Measurements from ENCODE around the gene SH3PXD2A. TPM values are rescaled to one million over a fixed set of nuclear protein-coding genes. Genes with fewer than 3 reads are reported as not detected.

SH3PXD2A gene
- total and polyA plus RNA-seq, 10 of the 15 experiments (the other 5 are each of a cell fraction or from before 2014, with no cell fraction given) = 0.63 to 14.0 (median 4.4) TPM

DNA sequence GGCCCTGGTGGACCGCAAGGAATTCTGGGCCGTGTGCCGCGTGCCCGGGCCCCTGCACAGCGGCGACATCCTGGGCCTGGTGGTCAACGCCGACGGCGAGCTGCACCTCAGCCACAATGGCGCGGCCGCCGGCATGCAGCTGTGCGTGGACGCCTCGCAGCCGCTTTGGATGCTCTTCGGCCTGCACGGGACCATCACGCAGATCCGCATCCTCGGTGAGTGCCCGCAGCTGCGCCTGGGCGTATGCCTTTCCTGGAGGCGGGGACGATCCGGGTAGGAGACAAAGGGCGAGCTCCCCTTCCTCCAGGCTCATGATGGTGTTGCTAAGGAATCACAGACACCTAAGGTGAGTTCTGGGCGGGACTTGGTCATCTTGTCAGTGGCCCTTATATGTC lies 270.4 kb downstream of the SH3PXD2A start:
- H3K36me3 ChIP-seq (ENCODE audit: control insufficient read depth in 2 of 2, insufficient read depth in 2 of 2, low read length in 1 of 2) = no peaks in the 10 kb centered on the region
- in situ Hi-C loops (cut with MboI) = no loop called here
- POLR2A ChIA-PET = no interaction called here
- no peak overlapping the region; the same call in 1 of the 2 replicates for H2AFZ ChIP-seq (ENCODE audit: control insufficient read depth, low read depth, low read length)
- H3K9me3 ChIP-seq (replicated peaks; ENCODE audit: control insufficient read depth, insufficient read depth, low read length) = no peaks in the 10 kb centered on the region; the same call in 2 of the 3 replicates
- DNase-seq (ENCODE audit: low read depth, low spot score) = no peak
- no peaks in the 10 kb centered on the region; a peak in 1 of 4 replicates for H3K27me3 ChIP-seq (replicated peaks in 1 of 2; ENCODE audit: control insufficient read depth in 2 of 2, insufficient read depth in 2 of 2, low read length in 1 of 2)
- WGBS (ENCODE audit: insufficient coverage, insufficient replicate concordance, low lambda C conversion rate, missing lambda C conversion rate) = 89% methylated on average over 28 of the region's 32 CpGs
- no peaks in the 10 kb centered on the region for H3K79me2 ChIP-seq (ENCODE audit: control insufficient read depth, insufficient read depth, low read length)
- BruUV-seq (replicated peaks) = no TSS peak
- no peak overlapping the region for H3K4me3 ChIP-seq
- RAD21 ChIA-PET (ENCODE audit: unreplicated experiment) = no interaction called here
- H3K9ac ChIP-seq (ENCODE audit: control insufficient read depth, insufficient read depth, low read length) = no peak overlapping the region
- no peak for FAIRE-seq
- SMC1A ChIA-PET (ENCODE audit: uncharacterized antibody, unreplicated experiment) = no interaction called here
- no peak for ATAC-seq
- H3K27ac ChIP-seq (ENCODE audit: control insufficient read depth, insufficient read depth) = no peak overlapping the region
- 0 out of 2 replicates have a peak, but pooled peaks cover 5% of the 10 kb centered on the region for H3K4me1 ChIP-seq (ENCODE audit: control insufficient read depth, insufficient read depth, low read length)
- CTCF ChIA-PET = interaction anchor here (0.6 kb wide), 1 partner anchor 353 kb away, joined by 3 read pairs; no protein-coding TSS in a partner anchor
- no peak for TF ChIP-seq NFXL1 (IDR thresholded peaks at IDR 0.05; ENCODE audit: borderline replicate concordance)
- no peak for TF ChIP-seq LARP7 (IDR thresholded peaks at IDR 0.05)
- no peak for TF ChIP-seq HDAC6 (IDR thresholded peaks at IDR 0.05; ENCODE audit: unreplicated experiment)
- no peak for TF ChIP-seq EED (IDR thresholded peaks at IDR 0.05; ENCODE audit: low read depth)
- peak overlapping the region; percentile 57; the same call in 1 of the 2 replicates for H3K4me2 ChIP-seq (ENCODE audit: control insufficient read depth, insufficient read depth)
- no peaks in the 10 kb centered on the region for H4K20me1 ChIP-seq (ENCODE audit: control insufficient read depth, insufficient read depth)
- intact Hi-C loops (cut with micrococcal nuclease; ENCODE audit: unreplicated experiment) = no loop called here

DNA sequence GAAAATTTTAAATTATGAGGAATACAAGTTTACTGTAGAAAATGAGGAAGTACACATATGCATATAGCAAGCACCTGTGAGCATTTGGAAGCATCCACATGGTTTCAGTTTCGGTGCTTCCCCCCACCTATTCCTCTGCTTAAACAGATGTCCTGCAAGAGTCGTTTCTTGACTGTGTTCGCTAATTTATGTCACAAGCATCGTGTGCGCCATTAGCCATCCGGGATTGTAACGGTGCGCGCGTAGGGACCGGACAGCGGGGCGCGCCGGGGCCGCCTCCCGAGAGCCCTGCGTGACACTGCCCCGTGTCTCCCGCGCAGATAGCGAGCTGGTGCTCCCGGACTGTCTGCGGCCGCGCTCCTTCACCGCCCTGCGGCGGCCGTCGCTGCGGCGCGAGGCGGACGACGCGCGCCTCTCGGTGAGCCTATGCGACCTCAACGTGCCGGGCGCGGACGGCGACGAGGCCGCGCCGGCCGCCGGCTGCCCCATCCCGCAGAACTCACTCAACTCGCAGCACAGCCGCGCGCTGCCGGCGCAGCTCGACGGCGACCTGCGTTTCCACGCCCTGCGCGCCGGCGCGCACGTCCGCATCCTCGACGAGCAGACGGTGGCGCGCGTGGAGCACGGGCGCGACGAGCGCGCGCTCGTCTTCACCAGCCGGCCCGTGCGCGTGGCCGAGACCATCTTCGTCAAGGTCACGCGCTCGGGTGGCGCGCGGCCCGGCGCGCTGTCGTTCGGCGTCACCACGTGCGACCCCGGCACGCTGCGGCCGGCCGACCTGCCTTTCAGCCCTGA lies 271.0 kb downstream of the SH3PXD2A start:
- POLR2A ChIA-PET = no interaction called here
- Histone ChIP-seq H4K20me1 (ENCODE audit: control insufficient read depth, insufficient read depth) (no peaks in the 10 kb centered on the region), H3K9me3 (replicated peaks; ENCODE audit: control insufficient read depth, insufficient read depth, low read length) (no peaks in the 10 kb centered on the region; the same call in 2 of the 3 replicates), H3K27ac (ENCODE audit: control insufficient read depth, insufficient read depth) (no peak overlapping the region), H3K36me3 (ENCODE audit: control insufficient read depth in 2 of 2, insufficient read depth in 2 of 2, low read length in 1 of 2) (no peaks in the 10 kb centered on the region), H3K4me1 (ENCODE audit: control insufficient read depth, insufficient read depth, low read length) (0 out of 2 replicates have a peak, but pooled peaks cover 5% of the 10 kb centered on the region), H3K79me2 (ENCODE audit: control insufficient read depth, insufficient read depth, low read length) (no peaks in the 10 kb centered on the region), H2AFZ (ENCODE audit: control insufficient read depth, low read depth, low read length) (peak overlapping the region; percentile 33), H3K4me2 (ENCODE audit: control insufficient read depth, insufficient read depth) (peak overlapping the region; percentile 57), H3K27me3 (replicated peaks in 1 of 2; ENCODE audit: control insufficient read depth in 2 of 2, insufficient read depth in 2 of 2, low read length in 1 of 2) (no peaks in the 10 kb centered on the region; a peak in 1 of 4 replicates), H3K4me3 (peak overlapping the region; percentile 55; the same call in 1 of the 2 replicates), H3K9ac (ENCODE audit: control insufficient read depth, insufficient read depth, low read length) (no peak overlapping the region)
- FAIRE-seq (no peak), DNase-seq (ENCODE audit: low read depth, low spot score) (no peak), ATAC-seq (peak; percentile 41)
- CTCF ChIA-PET = no interaction called here
- TF ChIP-seq POLR2AphosphoS5 (IDR thresholded peaks at IDR 0.05; ENCODE audit: low read length) (peak; percentile 41; the same call in 1 of the 2 replicates), NRF1 (conservative IDR thresholded peaks at IDR 0.05; ENCODE audit: low read depth, low read length) (no peak), SPI1 (IDR thresholded peaks at IDR 0.05; ENCODE audit: borderline replicate concordance, insufficient read depth, low read depth, low read length) (peak; percentile 20; the same call in 1 of the 2 replicates), TARDBP (IDR thresholded peaks at IDR 0.05; ENCODE audit: borderline replicate concordance) (no peak), EZH2 (IDR thresholded peaks at IDR 0.05; ENCODE audit: borderline replicate concordance, control insufficient read depth, low read depth, low read length) (no peak), DPF2 (IDR thresholded peaks at IDR 0.05) (no peak), POLR2A (IDR thresholded peaks at IDR 0.05; ENCODE audit: low read depth, low read length) (peak; percentile 68), YY1 (IDR thresholded peaks at IDR 0.05; ENCODE audit: low read depth, low read length) (0 out of 2 replicates have a peak, but pooled peaks have one; percentile 17), ZSCAN29 (IDR thresholded peaks at IDR 0.05) (no peak), RB1 (IDR thresholded peaks at IDR 0.05; ENCODE audit: borderline replicate concordance) (no peak), CREB1 (IDR thresholded peaks at IDR 0.05; ENCODE audit: low read depth) (peak; percentile 75; the same call in 1 of the 2 replicates), NFYA (IDR thresholded peaks at IDR 0.05; ENCODE audit: borderline replicate concordance, low read depth, low read length) (no peak), CBX3 (IDR thresholded peaks at IDR 0.05; ENCODE audit: borderline replicate concordance, low read depth) (no peak), PAX5 (IDR thresholded peaks at IDR 0.05; ENCODE audit: borderline replicate concordance, low read depth, low read length) (0 out of 2 replicates have a peak, but pooled peaks have one; percentile 20)
- in situ Hi-C loops (cut with MboI) (no loop called here), intact Hi-C loops (cut with micrococcal nuclease; ENCODE audit: unreplicated experiment) (no loop called here)
- 46% methylated on average over 86 of the region's 111 CpGs for WGBS (ENCODE audit: insufficient coverage, insufficient replicate concordance, low lambda C conversion rate, missing lambda C conversion rate)
- BruUV-seq (replicated peaks) = no TSS peak
- RAD21 ChIA-PET (ENCODE audit: unreplicated experiment) = no interaction called here
- SMC1A ChIA-PET (ENCODE audit: uncharacterized antibody, unreplicated experiment) = no interaction called here

Data from GM12878 (cell line).